ENCODE measurements around the gene CDC25C.

GRCh38 chr5:138258704-138259292, 72.8 kb downstream of the CDC25C start:
- TF ChIP-seq E2F6 (IDR thresholded peaks at IDR 0.05; ENCODE audit: borderline replicate concordance, low read depth) (no peak), POLR2A (IDR thresholded peaks at IDR 0.05; ENCODE audit: low read length) (no peak), CTCF (IDR thresholded peaks at IDR 0.05) (no peak), KDM5A (IDR thresholded peaks at IDR 0.05) (no peak), MAX (IDR thresholded peaks at IDR 0.05) (no peak), SMC3 (IDR thresholded peaks at IDR 0.05) (no peak), EP300 (IDR thresholded peaks at IDR 0.05) (no peak), RNF2 (IDR thresholded peaks at IDR 0.05; ENCODE audit: borderline replicate concordance, low read depth) (no peak), ZFP36 (IDR thresholded peaks at IDR 0.05; ENCODE audit: borderline replicate concordance, partially characterized antibody) (no peak)

Measured in A549 (cell line).